Measurements from ENCODE around the gene COA5. TPM values are rescaled to one million over a fixed set of nuclear protein-coding genes. Genes with fewer than 3 reads are reported as not detected.

COA5 gene, protein sequence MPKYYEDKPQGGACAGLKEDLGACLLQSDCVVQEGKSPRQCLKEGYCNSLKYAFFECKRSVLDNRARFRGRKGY
- 28.3 TPM for total RNA-seq
- long read RNA-seq, transcript COA5-201 (3 exons, 1,754 nt) = major isoform, 35 of 45 reads
- long read RNA-seq, partial matches to known transcripts = 0 of 45 reads
- long read RNA-seq, other reads (novel, unspliced or antisense) = 4 of 45 reads

DNA sequence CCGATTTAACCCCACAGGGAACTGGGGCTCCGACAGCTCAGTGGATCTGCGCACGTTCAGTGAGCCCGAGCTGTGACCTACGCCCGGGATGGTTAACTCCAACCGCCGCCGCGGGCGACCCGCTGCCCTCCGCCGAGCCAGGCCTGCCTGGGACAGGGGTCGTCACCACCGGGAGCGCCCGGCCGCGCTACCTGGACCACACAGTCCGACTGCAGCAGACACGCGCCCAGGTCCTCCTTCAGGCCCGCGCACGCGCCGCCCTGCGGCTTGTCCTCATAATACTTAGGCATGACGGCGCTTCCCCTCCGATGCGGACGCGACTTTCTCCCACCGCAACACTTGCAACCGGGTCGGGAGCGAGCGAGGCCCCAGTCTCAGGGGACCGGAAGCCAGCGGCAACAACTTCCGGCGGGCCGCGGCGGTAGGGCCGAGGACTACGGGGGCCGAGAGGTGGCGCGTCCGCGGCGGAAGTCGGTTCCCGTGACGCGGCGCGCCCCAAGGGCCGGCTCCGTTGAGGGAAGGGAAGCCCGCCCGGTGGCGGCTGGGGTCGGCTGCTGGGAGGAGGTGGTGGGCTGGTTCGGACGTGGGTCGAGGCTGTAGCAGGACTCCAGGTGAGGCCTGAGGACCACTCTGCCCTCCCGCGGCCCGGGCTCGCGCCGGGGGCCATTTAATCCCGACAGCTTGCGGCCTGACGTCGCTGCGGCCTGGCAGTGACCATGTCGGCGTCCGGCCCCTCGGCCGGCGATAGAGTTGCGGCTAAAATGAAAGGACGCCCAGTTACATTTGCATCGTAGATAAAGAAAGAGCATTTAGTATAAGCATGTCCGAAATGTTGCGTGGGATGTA is at the start of gene COA5, which contains the start of gene UNC50:
TSS of gene COA5 (minus strand) at position 397 of the 846 bp plus-strand sequence. CDS start at position 290, 107 bp downstream.
TSS of gene UNC50 (plus strand) at position 474 of the 846 bp plus-strand sequence. CDS start 1,171 bp downstream, outside the sequence.
- peak; percentile 95 for DNase-seq (ENCODE audit: low spot score)
- intact Hi-C loops (cut with DNase I) = loop anchor here (5.0 to 10.0 kb wide), 2 partner anchors 46 to 164 kb away; partner anchors contain the start of gene INPP4A

DNA sequence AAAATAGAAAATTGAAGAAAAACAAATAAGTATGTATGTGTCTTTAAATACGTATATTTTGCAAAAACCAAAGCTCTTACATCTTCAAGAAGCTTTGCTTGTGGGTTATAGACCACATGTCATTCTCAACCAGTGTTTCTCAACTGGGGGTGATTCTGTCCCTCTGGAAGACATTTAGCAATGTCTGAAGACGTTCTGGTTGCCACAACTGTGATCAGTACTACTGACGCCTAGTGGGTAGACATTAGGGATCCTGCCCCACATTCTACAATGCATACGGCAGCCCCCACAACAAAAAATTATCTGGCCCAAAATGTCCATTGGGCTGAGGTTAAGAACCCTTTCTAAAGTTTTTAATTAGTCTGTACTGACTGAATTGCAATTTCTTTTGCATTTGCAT is 48.5 kb upstream of the COA5 start:
- intact Hi-C loops (cut with DNase I) = no loop called here
- no peak for DNase-seq (ENCODE audit: low spot score)

DNA sequence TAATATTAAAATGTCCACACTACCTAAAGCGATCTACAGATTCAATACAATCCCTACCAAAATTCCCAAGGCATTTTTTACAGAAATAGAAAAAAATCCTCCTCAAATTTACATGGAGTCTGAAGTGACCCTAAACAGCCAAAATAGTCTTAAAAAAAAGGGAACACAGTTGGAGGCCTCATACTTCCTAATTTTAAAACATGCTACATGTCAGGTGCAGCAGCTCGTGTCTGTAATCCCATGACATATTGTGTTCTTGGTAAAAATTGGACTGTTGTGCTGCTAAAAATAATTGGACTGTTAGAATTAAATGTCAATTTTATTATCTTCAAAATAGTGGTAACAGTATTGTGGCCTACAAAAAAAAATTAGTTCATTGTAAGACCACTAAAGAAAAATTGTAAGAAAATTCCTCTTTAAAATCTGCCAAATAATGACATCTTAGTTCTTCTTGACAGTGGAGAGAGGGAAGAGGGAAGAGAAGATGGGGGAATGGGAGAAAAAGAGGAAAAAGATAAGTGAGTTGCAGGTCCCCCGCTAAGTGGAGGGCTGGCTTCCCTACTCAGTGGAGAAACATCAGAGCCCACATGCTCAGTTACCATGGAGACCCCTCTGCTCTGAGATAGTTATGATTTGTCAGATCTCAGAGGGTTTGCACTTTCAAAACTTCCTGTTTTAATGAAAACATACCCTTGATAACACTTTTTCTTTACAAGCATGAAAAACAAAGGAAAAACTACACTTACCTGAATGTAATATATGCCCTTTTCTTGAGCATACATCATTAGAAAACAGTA is 46.6 kb upstream of the COA5 start:
- intact Hi-C loops (cut with DNase I) = loop anchor here (5.0 kb wide), 1 partner anchor 72 kb away; no protein-coding TSS in a partner anchor
- DNase-seq (ENCODE audit: low spot score) = no peak

DNA sequence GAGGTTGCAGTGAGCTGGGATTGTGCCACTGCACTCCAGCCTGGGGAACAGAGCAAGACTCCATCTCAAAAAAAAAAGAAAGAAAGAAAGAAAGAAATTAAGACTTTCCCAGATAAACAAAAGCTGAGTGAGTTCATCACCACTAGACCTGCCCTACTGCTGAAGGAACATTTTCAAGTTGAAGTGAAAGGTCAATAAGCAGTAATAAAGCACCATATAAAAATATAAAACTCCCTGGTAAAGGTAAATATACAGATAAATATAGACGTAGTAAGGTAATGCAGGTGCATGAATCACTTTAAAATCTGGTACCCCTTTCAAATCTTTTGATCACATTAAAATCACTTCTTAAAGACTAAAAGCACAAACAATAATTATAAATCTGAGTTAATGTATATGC is 42.7 kb upstream of the COA5 start:
- intact Hi-C loops (cut with DNase I) = loop anchor here (5.0 kb wide), 1 partner anchor 76 kb away; no protein-coding TSS in a partner anchor
- no peak for DNase-seq (ENCODE audit: low spot score)

DNA sequence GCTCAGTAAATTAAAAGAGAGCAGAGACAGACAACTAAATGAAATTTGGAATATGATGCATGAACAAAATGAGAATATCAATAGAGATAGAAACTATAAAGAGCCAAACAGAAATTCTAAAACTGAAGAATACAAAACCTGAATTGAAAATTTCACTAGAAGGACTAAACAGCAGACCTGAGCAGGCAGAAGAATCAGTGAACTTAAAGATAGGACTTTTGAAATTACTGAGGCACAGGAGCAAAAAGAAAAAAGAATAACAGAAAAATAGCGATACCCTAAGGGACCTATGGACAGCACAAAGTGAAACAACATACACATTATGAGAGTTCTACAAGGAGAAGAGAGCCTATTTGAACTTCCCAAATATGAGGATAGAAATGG is 41.7 kb upstream of the COA5 start:
- intact Hi-C loops (cut with DNase I) = loop anchor here (1.0 to 5.0 kb wide), 3 partner anchors 77 to 417 kb away; no protein-coding TSS in a partner anchor
- DNase-seq (ENCODE audit: low spot score) = no peak

DNA sequence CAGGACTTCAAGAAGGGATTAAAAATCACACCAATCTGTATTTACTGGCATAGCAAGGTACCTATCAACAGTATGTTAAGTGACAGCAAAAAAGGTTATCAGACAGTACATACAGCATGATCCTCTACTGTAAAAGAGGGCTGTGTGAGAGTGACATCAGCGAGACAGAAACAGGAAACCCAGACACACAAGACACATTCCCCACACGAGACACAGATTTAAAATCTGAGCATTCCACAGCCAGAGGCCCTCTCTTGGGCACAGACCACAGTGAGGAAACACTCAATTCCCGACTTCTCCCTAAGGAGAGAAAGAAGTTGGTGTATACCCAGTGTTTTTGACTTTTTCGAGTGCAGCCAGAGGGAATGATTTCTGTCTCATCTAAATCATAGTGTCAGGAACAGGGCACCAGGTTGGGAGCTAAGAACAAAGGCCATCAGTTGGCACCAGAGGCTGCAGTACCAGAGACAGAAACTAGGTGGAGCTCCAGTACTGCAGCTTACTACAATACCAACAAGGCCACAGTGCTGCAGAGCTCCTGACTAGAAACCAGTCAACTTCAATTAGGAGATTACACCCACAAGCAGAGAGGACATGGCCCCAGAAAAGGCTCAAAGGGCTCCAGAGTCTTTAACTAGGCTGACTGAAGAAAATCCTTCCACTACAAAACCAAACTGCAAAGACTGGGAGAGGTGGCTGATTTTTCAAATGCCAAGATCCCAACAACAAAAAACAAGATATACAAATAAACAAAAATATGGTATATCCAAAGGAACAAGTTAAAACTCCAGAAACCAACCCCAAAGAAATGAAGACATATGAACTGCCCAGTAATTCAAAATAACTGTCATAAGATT is 41.1 kb upstream of the COA5 start:
- intact Hi-C loops (cut with DNase I) = loop anchor here (1.0 to 5.0 kb wide), 2 partner anchors 188 to 418 kb away; no protein-coding TSS in a partner anchor
- no peak for DNase-seq (ENCODE audit: low spot score)

DNA sequence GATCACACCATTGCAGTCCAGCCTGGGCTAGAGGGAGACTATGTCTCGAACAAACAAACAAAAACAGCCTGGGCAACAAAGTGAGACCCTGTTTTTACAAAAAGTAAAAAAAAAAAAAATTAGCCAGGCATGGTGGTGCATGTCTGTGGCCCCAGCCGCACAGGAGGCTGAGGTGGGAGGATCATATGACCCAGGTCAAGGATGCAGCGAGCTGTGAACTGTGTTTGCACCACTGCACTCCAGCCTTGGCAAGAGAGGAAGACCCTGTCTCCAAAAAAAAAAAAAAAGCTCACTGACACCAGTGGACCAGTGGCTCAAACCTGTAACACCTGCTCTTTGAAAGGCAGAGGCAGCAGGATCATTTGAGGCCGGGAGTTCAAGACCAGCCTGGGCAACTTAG is 40.1 kb upstream of the COA5 start:
- no peak for DNase-seq (ENCODE audit: low spot score)
- intact Hi-C loops (cut with DNase I) = loop anchor here (5.0 kb wide), 1 partner anchor 419 kb away; no protein-coding TSS in a partner anchor

DNA sequence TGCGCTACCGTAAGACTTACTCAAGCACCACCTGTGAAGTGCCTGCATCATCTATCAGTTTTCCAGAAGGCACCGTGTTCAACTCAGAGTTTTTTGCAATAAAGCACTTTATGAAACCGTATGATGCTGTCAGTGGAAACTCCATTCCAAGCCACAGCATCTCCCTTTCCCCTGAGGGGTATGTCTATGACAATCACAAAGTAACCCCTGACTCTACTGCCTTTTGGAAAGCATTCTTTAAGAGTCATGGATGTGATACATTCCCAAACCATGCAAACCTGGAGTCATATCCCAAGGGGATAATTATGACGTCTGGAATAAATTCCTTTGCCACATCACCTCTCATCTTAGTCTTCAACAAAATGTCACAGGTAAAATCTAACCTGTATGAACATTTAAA is 39.3 kb upstream of the COA5 start:
- DNase-seq (ENCODE audit: low spot score) = no peak
- intact Hi-C loops (cut with DNase I) = loop anchor here (5.0 kb wide), 1 partner anchor 420 kb away; no protein-coding TSS in a partner anchor

DNA sequence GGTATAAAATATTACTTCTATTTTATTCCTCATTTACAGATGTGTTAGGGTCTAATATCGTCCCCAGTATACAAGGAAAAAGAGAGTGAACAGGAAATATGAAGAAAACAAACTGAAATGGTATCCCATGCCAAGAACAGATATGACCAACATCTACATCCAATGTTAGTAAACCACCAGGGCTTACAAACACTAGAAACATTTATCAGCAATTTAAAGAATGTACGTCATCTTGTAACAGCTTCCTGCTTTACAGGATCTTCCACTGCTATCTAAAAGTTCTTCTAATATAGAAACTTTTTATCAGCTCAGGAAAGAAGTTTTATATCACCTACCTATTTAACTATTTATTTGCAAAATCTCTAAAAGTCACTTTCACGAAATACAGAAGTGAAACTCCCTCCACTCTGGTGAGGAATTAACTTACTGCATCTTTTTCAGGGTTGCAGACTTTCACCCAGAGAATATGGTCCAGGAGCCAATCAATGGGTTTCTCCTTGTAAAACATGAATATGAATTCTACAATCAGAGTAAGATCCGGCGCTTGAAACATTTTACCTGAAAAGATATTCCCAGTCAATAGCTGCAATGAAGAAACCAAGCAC is 35.3 kb upstream of the COA5 start:
- intact Hi-C loops (cut with DNase I) = no loop called here
- DNase-seq (ENCODE audit: low spot score) = no peak

DNA sequence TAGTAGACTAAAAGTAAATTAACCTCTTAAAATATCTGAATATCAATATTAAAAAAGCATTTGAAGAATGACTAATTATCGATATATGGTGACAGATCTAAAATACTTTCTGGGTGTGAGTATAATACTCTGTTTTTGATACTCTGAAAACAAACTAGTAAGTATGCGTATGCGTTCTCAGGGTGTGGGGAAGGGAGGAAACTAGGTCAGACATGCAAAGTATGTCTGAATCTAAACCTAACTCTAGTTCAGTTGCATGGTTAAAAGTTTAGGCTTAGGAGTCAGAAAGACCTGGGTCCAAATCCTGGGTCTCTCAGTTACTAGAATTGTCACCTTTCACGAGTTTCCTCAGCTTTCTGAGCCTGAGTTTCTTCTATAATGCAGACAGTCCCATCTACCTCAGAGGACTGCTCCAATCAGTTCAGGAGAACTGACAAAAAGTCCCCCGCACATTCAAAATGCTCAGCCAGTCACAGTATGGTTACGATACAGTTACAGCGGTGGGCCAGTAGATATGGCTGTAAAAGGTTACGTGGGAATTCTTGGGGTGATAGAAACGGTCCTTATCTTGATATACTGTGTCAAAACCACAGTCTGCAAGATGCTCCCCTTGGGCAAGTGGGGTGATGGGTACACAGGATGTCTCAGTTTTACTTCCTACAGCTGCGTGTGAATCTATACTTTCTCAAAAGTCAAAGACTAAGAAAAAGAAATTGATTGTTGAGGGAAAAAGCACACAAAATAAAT is 29.3 kb upstream of the COA5 start:
- no peak for DNase-seq (ENCODE audit: low spot score)
- intact Hi-C loops (cut with DNase I) = no loop called here

DNA sequence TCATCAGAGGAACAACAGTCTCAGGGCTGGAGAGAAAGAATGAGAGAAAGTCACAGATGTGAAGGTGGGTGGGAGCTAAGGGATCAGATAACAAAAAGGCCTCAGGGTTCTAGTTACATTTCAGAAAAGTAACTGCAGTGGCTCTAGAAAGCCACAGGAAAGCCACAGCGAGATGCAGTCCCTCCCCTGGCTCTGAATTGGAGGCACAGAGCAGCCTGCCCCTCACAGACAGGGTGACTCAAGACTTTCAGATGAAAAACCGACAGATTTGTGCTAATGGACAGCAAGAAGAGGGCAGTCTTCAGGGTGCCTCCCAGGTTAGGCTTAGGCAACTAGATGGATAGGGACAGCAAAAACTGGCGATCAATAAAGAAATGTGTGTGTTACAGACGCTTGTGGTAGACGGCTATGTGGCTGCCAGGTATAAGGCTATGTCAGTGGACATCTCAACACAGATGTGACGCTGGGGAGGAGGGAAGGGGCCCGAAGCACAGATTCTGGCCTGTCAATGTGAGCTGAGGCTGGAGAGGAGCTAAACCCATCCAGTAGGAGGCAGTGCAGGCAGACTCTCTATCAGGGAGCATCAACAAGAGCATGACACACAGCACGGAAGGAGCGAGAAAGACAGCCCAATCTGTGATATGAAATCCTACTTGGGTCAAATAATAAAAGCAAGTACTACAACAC is 26.2 kb upstream of the COA5 start:
- intact Hi-C loops (cut with DNase I) = no loop called here
- no peak for DNase-seq (ENCODE audit: low spot score)

DNA sequence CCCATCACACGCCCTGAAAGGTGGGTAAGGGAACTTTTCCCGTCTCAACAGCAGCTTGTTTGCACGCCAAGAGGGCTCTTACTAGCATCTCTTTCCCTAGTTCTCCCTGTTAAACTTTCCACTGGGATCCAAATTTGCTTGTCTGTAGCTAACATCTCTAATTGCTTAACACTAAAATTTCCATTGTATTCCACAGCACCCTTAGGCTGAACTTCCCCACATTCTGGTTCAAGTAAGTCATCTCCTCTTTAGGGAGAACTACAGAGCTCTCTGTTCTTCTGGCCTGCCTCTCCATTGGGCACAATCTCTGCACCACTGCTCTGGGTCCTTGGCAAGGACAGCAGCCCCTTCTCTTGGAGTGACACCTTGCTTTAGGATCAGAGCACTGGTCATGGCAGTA is 24.0 kb upstream of the COA5 start:
- intact Hi-C loops (cut with DNase I) = no loop called here
- no peak for DNase-seq (ENCODE audit: low spot score)

DNA sequence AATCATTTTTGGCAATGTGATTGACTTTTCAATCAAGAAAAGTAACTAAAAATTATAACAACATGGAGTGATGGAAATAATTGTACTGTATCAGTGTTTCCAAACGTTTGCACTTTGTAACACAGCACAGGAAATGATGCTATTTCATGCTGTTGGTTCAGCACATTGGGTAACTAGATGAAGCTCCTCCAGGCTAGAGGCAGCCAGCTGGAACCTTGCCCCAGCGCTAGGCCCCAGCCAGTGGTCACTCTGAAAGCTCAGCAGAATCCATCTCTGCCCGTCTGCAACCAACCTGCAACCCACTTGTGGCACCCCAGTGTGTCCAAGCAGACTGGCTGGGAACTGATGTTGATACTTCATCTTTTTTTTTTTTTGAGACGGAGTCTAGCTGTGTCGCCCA is 15.3 kb upstream of the COA5 start:
- DNase-seq (ENCODE audit: low spot score) = no peak
- intact Hi-C loops (cut with DNase I) = no loop called here

DNA sequence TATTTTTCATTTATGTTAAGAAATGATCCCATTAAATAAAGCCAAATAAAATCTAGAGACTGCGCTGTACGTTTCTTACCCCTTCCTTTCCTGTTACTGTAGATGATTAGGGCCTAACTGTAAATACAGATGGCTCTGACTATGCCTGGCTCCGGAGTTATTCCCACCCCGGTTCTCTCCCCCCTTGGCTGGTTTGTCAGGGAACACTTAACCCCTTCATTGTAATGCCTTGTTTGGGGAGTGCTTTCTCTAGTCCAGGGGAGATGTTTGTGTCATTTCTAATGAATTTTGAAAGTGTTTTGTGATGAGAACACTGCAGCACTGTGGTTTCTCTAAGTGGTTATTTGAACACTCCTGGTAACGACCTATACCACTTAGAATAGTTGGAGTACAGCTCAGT is 8.8 kb upstream of the COA5 start:
- no peak for DNase-seq (ENCODE audit: low spot score)
- intact Hi-C loops (cut with DNase I) = no loop called here

DNA sequence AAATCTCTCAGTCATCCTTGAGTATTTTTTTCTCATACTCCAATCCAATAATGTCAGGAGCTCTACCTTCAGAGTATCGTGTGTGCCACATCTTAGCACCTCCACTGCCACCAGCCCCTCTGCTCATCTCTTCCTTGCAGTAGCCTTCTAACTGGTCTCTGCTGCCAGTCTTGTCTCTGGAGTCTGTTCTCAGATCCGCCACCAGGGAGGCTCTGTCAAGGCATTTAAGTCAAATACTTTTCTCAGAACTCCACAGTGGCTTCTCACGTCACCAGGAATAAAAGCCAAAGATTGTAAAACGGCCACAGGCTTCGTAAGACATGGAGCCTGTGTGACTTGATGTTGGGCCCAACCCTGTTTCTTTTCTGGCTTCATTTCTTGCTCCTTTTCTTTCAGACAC is 7.2 kb upstream of the COA5 start:
- intact Hi-C loops (cut with DNase I) = no loop called here
- DNase-seq (ENCODE audit: low spot score) = no peak

DNA sequence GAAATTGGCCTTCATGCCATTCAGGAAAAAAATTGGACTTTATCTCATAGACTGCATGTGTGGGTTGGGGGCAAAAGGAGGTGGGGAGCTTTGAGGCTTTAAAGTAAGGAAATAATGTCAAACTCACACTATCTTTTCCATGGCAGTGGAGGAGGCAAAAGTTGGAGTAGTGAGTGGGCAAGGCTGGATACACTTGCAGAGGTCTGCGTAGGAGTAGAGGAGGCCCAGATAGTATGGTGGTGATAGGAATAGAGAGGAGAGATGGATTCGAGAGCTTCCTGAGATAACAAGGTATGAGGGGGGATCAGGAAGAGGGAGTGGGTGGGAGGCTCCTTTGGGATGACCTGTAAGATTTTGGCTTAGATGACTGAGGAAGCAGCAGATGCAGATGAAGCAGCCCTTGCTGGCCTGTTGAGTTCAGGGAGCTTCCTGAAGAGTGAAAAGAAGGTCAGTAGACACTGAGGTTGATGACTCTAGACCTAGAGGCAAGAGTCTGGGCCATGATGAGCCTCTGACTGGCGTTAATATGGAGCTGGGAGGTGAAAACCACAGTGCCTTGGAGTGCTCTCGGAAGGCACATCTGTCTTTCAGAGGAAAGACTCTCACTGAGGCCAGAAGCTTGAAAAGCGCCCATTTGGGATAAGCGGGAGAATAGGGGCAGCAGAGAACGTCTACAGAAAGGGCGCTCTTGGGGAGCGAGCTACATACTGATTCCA is 5.9 kb upstream of the COA5 start:
- intact Hi-C loops (cut with DNase I) = no loop called here
- no peak for DNase-seq (ENCODE audit: low spot score)

All from cardiac septum (tissue), 1 donor.